Measurements from ENCODE around the gene PHEX.
"Not testable (repeated sequence)": the region's sequence is repeated elsewhere in the genome, so short reads cannot be mapped to it uniquely, and the experiment has no call there.

PHEX gene

GRCh38 chrX:22268706-22269105, 236.6 kb downstream of the PHEX start:
- DNase-seq: no peak

GRCh38 chrX:22272613-22273012, 240.5 kb downstream of the PHEX start, which contains the start of gene CBLL2:
Gene CBLL2 (plus strand): TSS chrX:22272913. CDS start chrX:22272992, 79 bp downstream.
- DNase-seq: no peak

GRCh38 chrX:22273714-22274317, 241.7 kb downstream of the PHEX start:
- no peak for DNase-seq

- no peak for DNase-seq
These were observed 244.7 kb downstream of the PHEX start for GRCh38 chrX:22276781-22277180.

GRCh38 chrX:22278375-22278774, 246.2 kb downstream of the PHEX start:
- no peak for DNase-seq

GRCh38 chrX:22289209-22289608, 257.1 kb downstream of the PHEX start:
- not testable (repeated sequence) for DNase-seq

- no peak for DNase-seq
These were observed 264.7 kb downstream of the PHEX start for GRCh38 chrX:22296871-22297270.

GRCh38 chrX:22300130-22300529, 268.0 kb downstream of the PHEX start:
- no peak for DNase-seq

Measured in DMS79 treated with DMSO at 0.1 percent for 48 hours (cell line).